Stimulated activated CD4-positive, alpha-beta T cell treated with anti-CD3 and anti-CD28 coated beads, Interleukin-2, amount 100 ng/mL, for 24 hours (primary cell): ENCODE results near the gene PDIA5.

Experiments used
- DNase-seq, 2 donors: peaks; one replicate each; pipeline ENCODE4 v3.0.0-alpha.2; 2020

Gene PDIA5

GRCh38 chr3:123072564-123072963, 5.7 kb downstream of the PDIA5 start:
- no peak for DNase-seq

DNA sequence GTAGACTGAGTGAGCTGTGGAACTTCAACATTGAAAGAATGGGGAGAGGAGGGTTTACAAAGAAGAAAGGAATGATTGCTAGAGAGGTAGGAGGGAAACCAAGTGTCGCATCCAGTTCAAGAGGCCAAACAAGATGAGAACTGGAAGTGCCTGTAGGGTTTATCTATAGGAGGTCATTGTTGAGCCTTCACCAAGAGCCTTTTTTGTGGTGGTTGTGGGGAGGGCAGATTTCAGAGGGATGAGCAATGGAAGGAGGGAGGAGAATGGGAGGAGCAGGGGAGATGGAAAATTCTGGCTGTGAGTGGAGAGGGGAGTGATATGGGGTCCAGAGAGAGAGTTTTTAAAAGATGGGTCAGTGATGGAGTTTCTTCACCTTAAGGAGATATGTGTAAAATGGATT, 8.5 kb downstream of the PDIA5 start:
- DNase-seq: no peak

DNA sequence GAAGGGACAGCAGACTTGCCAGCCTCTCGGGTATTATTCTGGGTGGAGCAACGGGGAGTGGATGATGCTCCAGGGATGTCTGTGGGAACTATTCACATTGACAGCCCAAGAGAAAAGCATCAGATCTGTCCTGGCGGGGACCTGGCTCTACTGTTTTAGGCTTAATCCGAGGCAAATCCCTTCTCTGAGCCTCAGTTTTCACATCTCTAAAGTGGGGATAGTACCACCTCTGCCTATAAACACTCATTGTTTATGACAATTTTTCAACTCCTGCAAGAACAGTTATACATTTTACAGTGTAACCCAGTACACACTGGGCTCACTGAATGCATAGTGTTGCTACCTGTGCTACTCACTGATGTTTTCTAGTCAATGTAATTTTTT, 9.3 kb downstream of the PDIA5 start:
- no peak for DNase-seq

DNA sequence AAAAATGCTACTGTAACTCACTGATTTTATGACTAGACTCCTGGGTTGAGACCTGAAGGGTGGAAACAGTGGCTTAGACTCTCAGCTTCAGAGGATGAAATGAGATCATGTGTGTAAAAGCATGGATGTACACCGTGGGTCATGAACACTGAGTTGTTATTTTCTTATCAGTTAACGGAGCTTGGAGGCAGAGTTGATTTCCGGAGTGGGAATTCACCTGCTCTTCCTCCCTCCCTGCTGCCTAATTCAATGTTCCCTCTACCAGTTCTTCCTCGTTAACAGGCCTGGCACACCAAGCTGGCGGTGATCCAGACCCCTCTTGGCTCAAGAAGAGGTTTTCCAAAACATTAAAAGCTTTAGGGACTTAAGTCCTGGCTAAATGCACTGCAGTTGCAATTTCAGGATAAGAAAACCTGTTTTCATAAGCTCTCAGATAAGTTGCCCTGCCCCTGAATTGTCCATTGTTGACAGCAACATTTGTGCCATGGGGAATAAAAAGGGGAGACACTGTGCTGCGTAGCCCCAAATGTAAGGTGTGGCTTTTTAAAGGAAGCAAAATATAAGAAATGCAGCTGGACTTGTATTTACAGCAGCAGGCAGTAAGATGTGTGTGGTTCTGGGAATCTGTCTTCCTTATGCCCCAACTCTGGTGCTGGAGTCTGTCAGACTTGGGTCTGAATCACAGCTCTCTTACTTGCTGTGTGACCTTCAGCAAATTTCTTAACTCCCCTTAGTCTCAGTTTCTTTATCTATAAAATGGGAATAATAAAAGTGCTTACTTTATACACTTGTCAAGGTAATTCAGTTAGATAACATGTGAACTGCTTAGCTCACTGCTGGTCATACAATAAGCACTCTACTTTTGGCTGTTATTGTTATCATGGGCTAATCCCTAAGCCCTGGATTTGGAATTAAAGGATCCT, 9.9 kb downstream of the PDIA5 start:
- no peak for DNase-seq

DNA sequence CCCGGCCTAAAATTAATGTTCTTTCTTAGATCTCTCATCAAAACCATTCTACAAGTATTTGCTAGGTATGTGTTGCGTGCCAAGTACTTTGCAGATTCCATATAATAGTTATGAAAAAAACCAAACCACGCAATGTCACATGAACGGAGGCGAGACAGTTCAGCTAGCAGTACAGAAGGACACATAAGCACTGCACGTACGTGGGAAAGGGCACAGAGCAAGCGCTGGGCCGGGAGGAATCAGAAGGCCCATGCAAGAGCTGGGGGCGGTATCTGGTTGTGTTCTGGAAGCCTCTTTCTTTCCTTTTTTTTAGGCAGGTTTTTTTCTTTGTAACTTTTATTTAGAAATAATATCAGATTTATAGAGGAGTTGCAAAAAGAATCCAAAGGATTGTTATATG, 11.3 kb downstream of the PDIA5 start:
- no peak for DNase-seq

GRCh38 chr3:123080864-123081562, 14.2 kb downstream of the PDIA5 start:
- DNase-seq: no peak

DNA sequence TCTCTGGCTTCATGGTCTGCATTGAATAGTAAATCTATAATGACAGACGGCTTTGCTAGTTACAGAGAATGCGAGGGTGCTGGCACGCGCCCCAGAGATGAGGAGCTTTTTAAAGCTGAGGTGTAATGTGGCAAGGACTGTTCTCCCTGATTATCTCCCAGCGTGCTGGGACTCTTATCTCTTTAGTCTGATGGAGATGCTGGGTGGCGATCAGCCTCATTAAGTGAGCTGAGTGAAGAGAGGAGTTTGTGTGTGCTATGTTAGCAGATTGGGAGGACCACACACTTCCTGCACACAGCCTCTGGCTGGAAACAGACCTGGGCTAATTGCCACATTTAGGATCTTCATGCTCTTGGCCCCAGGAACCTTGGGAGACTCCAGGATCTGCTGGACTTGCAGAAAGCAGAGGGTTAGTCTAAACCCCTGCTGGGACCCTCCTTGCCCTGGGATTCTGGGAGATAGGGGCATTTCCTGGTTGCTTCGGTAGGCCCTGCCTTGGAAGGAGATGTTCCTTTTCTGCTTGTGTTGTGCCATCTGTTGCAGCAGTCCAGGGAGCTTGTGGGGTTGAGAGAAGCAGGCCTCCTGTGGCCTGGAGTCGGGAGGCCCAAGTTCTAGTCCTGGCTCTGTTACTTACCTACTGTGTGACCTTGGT, 15.0 kb downstream of the PDIA5 start:
- DNase-seq: no peak

- DNase-seq: no peak
Observed at GRCh38 chr3:123082370-123083065, 15.7 kb downstream of the PDIA5 start.

DNA sequence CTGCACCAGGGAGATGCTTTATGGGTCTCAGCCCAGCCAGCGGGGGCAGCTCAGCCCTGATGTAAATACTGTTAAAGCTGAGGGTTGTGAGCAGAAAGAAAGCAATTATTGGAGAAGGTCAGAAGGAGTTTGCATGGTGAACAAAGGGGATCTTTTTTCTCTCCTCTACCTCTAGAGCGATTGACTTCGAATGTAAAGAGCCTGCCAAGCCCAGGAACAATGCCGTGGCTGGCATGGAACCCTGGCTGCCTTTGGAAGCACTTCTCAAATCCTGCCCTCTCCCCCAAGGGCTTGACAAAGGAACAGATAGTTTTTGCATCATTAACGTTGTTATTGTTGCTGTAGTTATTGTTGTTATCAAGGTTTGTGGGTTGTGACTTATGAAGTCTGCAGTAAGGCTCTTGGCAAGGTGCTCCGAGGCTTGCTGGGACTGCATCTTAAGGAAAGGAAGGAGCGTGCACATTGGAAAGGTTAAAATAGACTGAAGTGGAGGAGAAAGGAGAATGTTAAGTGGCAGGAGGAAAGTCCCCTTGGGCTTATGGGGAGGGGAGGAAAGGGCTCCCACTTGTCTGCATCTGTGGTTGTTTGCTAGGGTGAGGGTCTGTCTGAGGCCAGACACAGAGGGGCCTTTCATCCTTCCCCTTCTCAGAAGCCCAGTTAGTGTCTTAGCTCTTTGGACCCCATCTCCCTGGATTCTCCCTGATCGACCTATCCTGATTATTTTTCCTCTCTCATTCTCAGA, 16.7 kb downstream of the PDIA5 start:
- DNase-seq: no peak

- no peak for DNase-seq
Observed at GRCh38 chr3:123084192-123084591, 17.4 kb downstream of the PDIA5 start.

DNA sequence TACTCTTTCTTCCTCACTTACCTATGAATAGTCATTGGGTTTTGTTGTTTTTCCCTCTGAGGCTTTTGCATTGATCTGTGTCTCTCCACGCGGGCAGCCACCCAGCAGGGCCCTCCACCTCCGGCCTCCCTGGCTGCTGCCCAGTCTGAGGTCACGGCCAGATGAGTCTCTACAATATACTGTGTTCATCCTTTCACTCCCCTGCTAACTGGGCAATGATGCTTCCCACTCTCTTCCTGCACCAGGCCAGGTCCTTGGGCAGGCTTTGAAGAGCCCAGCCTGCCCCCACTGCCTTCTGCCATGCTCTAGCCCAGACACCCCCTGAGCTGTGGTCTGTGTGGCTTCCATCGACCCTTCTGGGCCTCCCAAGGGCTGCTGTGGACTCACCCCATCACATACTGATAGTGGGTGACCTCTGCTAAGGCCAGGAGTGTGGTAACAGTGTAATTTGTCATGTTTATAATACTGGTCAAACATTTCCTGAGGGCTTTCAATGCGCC, 18.0 kb downstream of the PDIA5 start:
- DNase-seq: no peak

DNA sequence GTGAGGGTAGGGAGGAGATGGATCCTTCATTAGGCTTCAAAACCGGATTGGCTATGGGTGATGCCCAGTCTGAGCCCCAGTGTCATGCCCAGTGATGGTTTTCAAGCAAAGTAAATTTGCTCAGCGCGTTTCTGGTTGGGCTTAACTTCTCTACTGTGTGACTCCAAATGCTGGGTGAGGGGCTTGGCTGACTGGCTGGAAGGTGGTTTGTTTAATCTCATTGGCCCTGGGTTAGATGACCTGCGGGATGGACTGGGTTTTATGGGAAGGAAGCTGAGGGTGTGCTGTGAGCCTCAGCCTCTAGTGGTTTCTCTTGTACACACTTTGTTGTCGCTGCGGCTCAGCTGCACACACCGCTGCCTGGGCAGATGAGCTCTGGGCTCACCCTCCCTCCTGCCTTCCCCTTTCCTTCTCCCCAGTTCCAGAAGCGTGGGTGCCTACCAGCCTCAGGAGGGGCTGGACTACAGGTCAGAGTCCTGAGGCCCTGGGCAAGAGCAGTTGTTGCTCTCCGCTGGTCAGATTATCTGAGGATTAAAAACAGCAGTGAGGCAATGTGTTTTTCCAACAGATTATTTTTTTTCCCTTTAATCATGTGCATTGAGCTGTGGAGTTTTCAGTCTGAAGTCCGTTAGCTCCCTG, 18.6 kb downstream of the PDIA5 start:
- no peak for DNase-seq

DNA sequence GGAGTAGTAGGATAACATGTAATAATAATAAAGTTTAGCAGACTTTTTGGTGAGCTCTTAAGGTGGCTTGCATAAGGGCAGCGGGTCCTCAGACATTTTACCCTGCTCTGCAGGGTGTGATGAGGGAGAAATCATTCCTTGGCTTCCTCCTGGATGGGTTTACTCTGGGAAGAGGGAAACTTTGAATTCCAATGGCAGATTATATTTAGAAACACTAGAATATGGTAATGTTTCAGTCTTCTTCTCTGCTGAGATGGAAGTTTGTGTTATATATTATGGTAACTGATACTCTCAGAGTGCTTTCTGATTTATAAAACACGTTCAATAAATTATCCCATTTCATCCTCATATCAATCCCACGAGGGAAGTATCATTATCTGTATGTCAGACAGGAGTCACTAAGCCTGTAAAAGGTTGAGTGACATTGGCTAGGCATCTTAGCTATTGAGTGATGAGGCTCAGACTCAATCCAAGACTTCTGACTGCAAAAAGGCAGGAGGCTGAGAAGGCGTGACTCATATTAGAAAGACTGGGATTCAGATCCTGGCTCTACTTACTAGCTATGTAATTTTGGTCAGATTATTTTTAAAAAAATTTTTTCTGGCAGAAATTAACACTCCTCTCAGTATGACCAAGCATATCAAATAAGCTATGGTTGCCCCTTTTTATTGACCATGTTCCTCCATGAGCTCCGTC, 19.3 kb downstream of the PDIA5 start:
- no peak for DNase-seq

GRCh38 chr3:123088387-123088786, 21.6 kb downstream of the PDIA5 start:
- DNase-seq: no peak

DNA sequence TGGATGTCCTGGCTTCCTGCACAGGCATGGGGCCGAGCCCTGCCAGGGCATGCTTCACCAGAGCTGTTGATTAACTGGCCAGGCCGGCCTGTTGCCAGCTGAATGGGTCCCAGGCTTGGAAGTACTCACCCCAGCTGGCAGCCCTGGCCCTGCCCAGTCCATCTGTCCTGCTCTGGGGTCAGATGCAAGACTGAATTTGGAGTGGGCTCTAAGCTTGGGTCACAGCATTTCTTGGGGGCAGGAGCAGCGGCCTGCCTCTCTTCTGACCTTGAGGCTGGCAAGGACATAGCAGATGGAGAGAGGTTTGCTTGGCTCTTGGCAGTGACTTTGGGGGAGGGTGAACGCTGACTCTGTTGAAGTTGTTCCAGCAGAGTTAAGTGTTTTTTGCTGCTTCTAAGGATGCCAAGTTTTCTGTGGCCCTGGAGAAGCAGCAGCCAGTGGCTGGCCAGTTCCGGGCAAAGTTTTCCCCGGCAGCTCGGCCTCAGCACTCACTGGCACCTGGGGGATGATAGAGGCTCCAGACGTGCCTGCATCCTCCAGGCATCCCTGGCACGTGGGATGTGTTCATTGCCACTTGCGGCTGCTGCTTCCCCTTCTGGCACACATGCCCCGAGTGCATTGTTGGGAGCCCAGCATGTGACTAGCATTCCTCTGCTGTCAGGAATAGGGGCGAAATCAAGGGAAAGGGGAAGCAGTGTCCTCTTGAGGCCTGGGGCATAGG, 22.9 kb downstream of the PDIA5 start:
- DNase-seq: no peak

- DNase-seq: no peak
Observed at GRCh38 chr3:123090728-123091531, 24.1 kb downstream of the PDIA5 start.

GRCh38 chr3:123092243-123092642, 25.4 kb downstream of the PDIA5 start:
- DNase-seq: no peak

- no peak for DNase-seq
Observed at GRCh38 chr3:123093696-123094095, 26.9 kb downstream of the PDIA5 start.

- no peak for DNase-seq
Observed at GRCh38 chr3:123094516-123095313, 27.9 kb downstream of the PDIA5 start.
